ENCODE data around the gene WDR54. TPM values are rescaled to one million over a fixed set of nuclear protein-coding genes. Genes with fewer than 3 reads are reported as not detected.

Gene WDR54
- total RNA-seq, 2 experiments from 2014 or later: 93.7 to 96.9 TPM

- ChIA-PET CTCF (interaction anchor here (0.7 to 3.0 kb wide), 13 partner anchors 9 to 223 kb away, joined by 3 to 26 read pairs (median 5); partner anchors contain the start of genes AUP1, CCDC142, HTRA2 and INO80B), POLR2A (interaction anchor here (0.6 to 2.9 kb wide), 14 partner anchors 9 to 294 kb away, joined by 3 to 39 read pairs (median 4); partner anchors contain the start of genes AUP1, CCDC142, DOK1 and HTRA2)
- ATAC-seq (no peak), DNase-seq (no peak)
- Mint-ChIP-seq H3K36me3 (ENCODE audit: low read depth) (peaks cover 50% of the 10 kb centered on the region), H3K27ac (peak overlapping the region; percentile 99), H3K27me3 (ENCODE audit: low read depth) (no peaks in the 10 kb centered on the region), H3K9me3 (ENCODE audit: insufficient read depth) (no peaks in the 10 kb centered on the region), H3K4me1 (ENCODE audit: low read depth) (peaks cover 36% of the 10 kb centered on the region), H3K4me3 (peak overlapping the region; percentile 98)
Measured at GRCh38 chr2:74472945-74473258, 51.4 kb downstream of the WDR54 start.

GRCh38 chr2:74474481-74474880, 53.0 kb downstream of the WDR54 start:
- DNase-seq: no peak
- H3K9me3 Mint-ChIP-seq (ENCODE audit: insufficient read depth): no peaks in the 10 kb centered on the region
- no peak for ATAC-seq
- CTCF ChIA-PET: interaction anchor here (0.7 to 2.5 kb wide), 7 partner anchors 15 to 225 kb away, joined by 3 to 11 read pairs (median 3); partner anchors contain the start of gene WBP1
- H3K27me3 Mint-ChIP-seq (ENCODE audit: low read depth): no peaks in the 10 kb centered on the region
- peaks cover 54% of the 10 kb centered on the region for H3K36me3 Mint-ChIP-seq (ENCODE audit: low read depth)
- H3K27ac Mint-ChIP-seq: no peak overlapping the region
- POLR2A ChIA-PET: interaction anchor here (1.3 to 1.6 kb wide), 2 partner anchors 8 to 16 kb away, joined by 5 to 7 read pairs; partner anchors contain the start of genes CCDC142, TTC31 and WBP1
- H3K4me3 Mint-ChIP-seq: no peak overlapping the region
- peaks cover 42% of the 10 kb centered on the region for H3K4me1 Mint-ChIP-seq (ENCODE audit: low read depth)

GRCh38 chr2:74474899-74475298, 53.4 kb downstream of the WDR54 start:
- POLR2A ChIA-PET: interaction anchor here (1.3 to 1.6 kb wide), 2 partner anchors 8 to 17 kb away, joined by 5 to 7 read pairs; partner anchors contain the start of genes CCDC142, TTC31 and WBP1
- Mint-ChIP-seq H3K36me3 (ENCODE audit: low read depth) (peaks cover 54% of the 10 kb centered on the region), H3K4me3 (no peak overlapping the region), H3K27me3 (ENCODE audit: low read depth) (no peaks in the 10 kb centered on the region), H3K9me3 (ENCODE audit: insufficient read depth) (no peaks in the 10 kb centered on the region), H3K27ac (no peak overlapping the region), H3K4me1 (ENCODE audit: low read depth) (peaks cover 43% of the 10 kb centered on the region)
- ATAC-seq (no peak), DNase-seq (no peak)
- CTCF ChIA-PET: interaction anchor here (0.8 to 2.5 kb wide), 7 partner anchors 8 to 225 kb away, joined by 3 to 11 read pairs (median 4); partner anchors contain the start of gene WBP1

Other genes starting within 250 kb of the WDR54 start
- gene MOB1A, start 242.9 kb upstream of the WDR54 start, total RNA-seq: 100 to 1,000 TPM; 191 to 208 TPM
- 100 to 1,000 TPM; 162 to 164 TPM for gene MTHFD2, start 223.1 kb upstream of the WDR54 start, total RNA-seq
- 1 to 10 TPM; 1.6 to 2.8 TPM for gene SLC4A5, start 78.3 kb upstream of the WDR54 start, total RNA-seq
- 100 to 1,000 TPM; 112 to 115 TPM for gene DCTN1, start 41.4 kb upstream of the WDR54 start, total RNA-seq
- 1 to 10 TPM; 1.5 TPM for gene C2orf81, start 111 bp upstream of the WDR54 start, total RNA-seq
- gene RTKN, start 20.2 kb downstream of the WDR54 start, total RNA-seq: under 1 TPM; 0.37 to 0.57 TPM
- 10 to 100 TPM; 25.7 to 29.1 TPM for gene INO80B, start 33.4 kb downstream of the WDR54 start, total RNA-seq
- gene WBP1, start 36.7 kb downstream of the WDR54 start, total RNA-seq: 10 to 100 TPM; 34.0 to 34.3 TPM
- 10 to 100 TPM; 52.4 to 56.3 TPM for gene MOGS, start 43.7 kb downstream of the WDR54 start, total RNA-seq
- gene MRPL53, start 51.0 kb downstream of the WDR54 start, total RNA-seq: 10 to 100 TPM; 95.7 to 96.2 TPM
- gene CCDC142, start 61.3 kb downstream of the WDR54 start, total RNA-seq: 10 to 100 TPM; 22.5 to 26.7 TPM
- gene TTC31, start 61.4 kb downstream of the WDR54 start, total RNA-seq: 10 to 100 TPM; 38.3 to 40.0 TPM
- under 1 TPM; 0.32 to 0.68 TPM for gene LBX2, start 77.9 kb downstream of the WDR54 start, total RNA-seq
- gene PCGF1, start 86.0 kb downstream of the WDR54 start, total RNA-seq: 10 to 100 TPM; 20.3 to 28.5 TPM
- gene TLX2, start 92.7 kb downstream of the WDR54 start, total RNA-seq: under 1 TPM; 0.34 to 0.44 TPM
- gene DQX1, start 104.5 kb downstream of the WDR54 start, total RNA-seq: under 1 TPM; 0.18 TPM
- 100 to 1,000 TPM; 119 to 123 TPM for gene AUP1, start 108.0 kb downstream of the WDR54 start, total RNA-seq
- 10 to 100 TPM; 48.0 to 49.4 TPM for gene HTRA2, start 108.2 kb downstream of the WDR54 start, total RNA-seq
- under 1 TPM; 0.21 to 0.23 TPM for gene LOXL3, start 132.2 kb downstream of the WDR54 start, total RNA-seq
- 10 to 100 TPM; 32.4 to 35.9 TPM for gene DOK1, start 133.0 kb downstream of the WDR54 start, total RNA-seq
- not detected for gene M1AP, start 226.6 kb downstream of the WDR54 start, total RNA-seq
- 1 to 10 TPM; 5.8 to 6.4 TPM for gene SEMA4F, start 232.5 kb downstream of the WDR54 start, total RNA-seq

Measured in activated CD8-positive, alpha-beta T cell treated with anti-CD3 and anti-CD28 coated beads, Interleukin-2, amount 10 ng/mL, durations not matched to agents 7 days and 5 days (primary cell).